ENCODE results near the gene AP1B1.
A peak's percentile ranks its signal among the peaks of the same experiment; 100 is the strongest.
"Not testable (repeated sequence)": the region's sequence is repeated elsewhere in the genome, so short reads cannot be mapped to it uniquely, and the experiment has no call there.

AP1B1 gene

GRCh38 chr22:29375398-29376076, 12.8 kb downstream of the AP1B1 start:
- Histone ChIP-seq H3K27ac (no peak overlapping the region), H3K4me1 (peaks cover 26% of the 10 kb centered on the region), H3K4me3 (no peak overlapping the region), H4K20me1 (peaks cover 83% of the 10 kb centered on the region), H3K9ac (no peak overlapping the region), H3K4me2 (no peak overlapping the region), H3K36me3 (peaks cover 54% of the 10 kb centered on the region), H3K27me3 (no peaks in the 10 kb centered on the region), H3K9me3 (no peaks in the 10 kb centered on the region)
- TF ChIP-seq Cebpa-rat (IDR thresholded peaks at IDR 0.05), result no peak

- peaks cover 50% of the 10 kb centered on the region for H3K36me3 ChIP-seq
- H3K27me3 ChIP-seq, H3K9me3 ChIP-seq, H3K9ac ChIP-seq, H3K27ac ChIP-seq, H3K4me2 ChIP-seq, H3K4me3 ChIP-seq: not testable (repeated sequence)
- H3K4me1 ChIP-seq, result peaks cover 26% of the 10 kb centered on the region
- peaks cover 83% of the 10 kb centered on the region for H4K20me1 ChIP-seq
Measured at GRCh38 chr22:29374806-29375205, 13.6 kb downstream of the AP1B1 start.

GRCh38 chr22:29374401-29374800, 14.0 kb downstream of the AP1B1 start:
- Histone ChIP-seq H3K4me3 (no peak overlapping the region), H3K27ac (no peak overlapping the region), H3K27me3 (no peaks in the 10 kb centered on the region), H3K9me3 (no peaks in the 10 kb centered on the region), H3K4me1 (peaks cover 29% of the 10 kb centered on the region), H3K36me3 (peaks cover 46% of the 10 kb centered on the region), H3K9ac (no peak overlapping the region), H4K20me1 (peaks cover 83% of the 10 kb centered on the region), H3K4me2 (no peak overlapping the region)
- no peak for TF ChIP-seq Cebpa-rat (IDR thresholded peaks at IDR 0.05)

GRCh38 chr22:29370537-29370936, 17.8 kb downstream of the AP1B1 start:
- Histone ChIP-seq H3K36me3 (peaks cover 24% of the 10 kb centered on the region), H4K20me1 (peaks cover 80% of the 10 kb centered on the region), H3K27ac (0 out of 2 replicates have a peak overlapping the region, but pooled peaks have one; percentile 18), H3K4me1 (peaks cover 67% of the 10 kb centered on the region), H3K4me3 (no peak overlapping the region), H3K4me2 (peak overlapping the region; percentile 72), H3K27me3 (no peaks in the 10 kb centered on the region), H3K9ac (peak overlapping the region; percentile 3; the same call in 1 of the 2 replicates), H3K9me3 (no peaks in the 10 kb centered on the region)
- no peak for TF ChIP-seq Cebpa-rat (IDR thresholded peaks at IDR 0.05)

- Histone ChIP-seq H3K9ac (no peak overlapping the region), H3K4me1 (peaks cover 78% of the 10 kb centered on the region), H3K36me3 (peaks cover 13% of the 10 kb centered on the region), H3K27ac (peak overlapping the region; percentile 18; the same call in 1 of the 2 replicates), H4K20me1 (peaks cover 78% of the 10 kb centered on the region), H3K4me2 (peak overlapping the region; percentile 72), H3K9me3 (no peaks in the 10 kb centered on the region), H3K27me3 (no peaks in the 10 kb centered on the region), H3K4me3 (no peak overlapping the region)
- TF ChIP-seq Cebpa-rat (IDR thresholded peaks at IDR 0.05), result no peak
Measured at GRCh38 chr22:29369460-29369859, 18.9 kb downstream of the AP1B1 start.

GRCh38 chr22:29359469-29359868, 28.9 kb downstream of the AP1B1 start:
- no peak overlapping the region for H3K9ac ChIP-seq
- H3K9me3 ChIP-seq, result no peaks in the 10 kb centered on the region
- H4K20me1 ChIP-seq, result peaks cover 72% of the 10 kb centered on the region
- H3K4me3 ChIP-seq, result no peak overlapping the region
- no peak overlapping the region for H3K27ac ChIP-seq
- H3K36me3 ChIP-seq, result peaks cover 63% of the 10 kb centered on the region
- peaks cover 35% of the 10 kb centered on the region for H3K4me1 ChIP-seq
- H3K4me2 ChIP-seq, result no peak overlapping the region
- TF ChIP-seq Cebpa-rat (IDR thresholded peaks at IDR 0.05), result no peak
- no peaks in the 10 kb centered on the region for H3K27me3 ChIP-seq

GRCh38 chr22:29357193-29357890, 31.0 kb downstream of the AP1B1 start:
- not testable (repeated sequence) for H3K9ac ChIP-seq, H3K27ac ChIP-seq, H3K9me3 ChIP-seq, H3K27me3 ChIP-seq, H3K4me2 ChIP-seq, H3K4me3 ChIP-seq
- Histone ChIP-seq H3K36me3 (peaks cover 71% of the 10 kb centered on the region), H4K20me1 (peaks cover 76% of the 10 kb centered on the region), H3K4me1 (peaks cover 41% of the 10 kb centered on the region)

GRCh38 chr22:29353860-29354259, 34.5 kb downstream of the AP1B1 start:
- Histone ChIP-seq H3K4me1 (peaks cover 40% of the 10 kb centered on the region), H3K9ac (peak overlapping the region; percentile 11; the same call in 1 of the 2 replicates), H4K20me1 (peaks cover 63% of the 10 kb centered on the region), H3K4me2 (peak overlapping the region; percentile 87), H3K27ac (no peak overlapping the region), H3K4me3 (0 out of 2 replicates have a peak overlapping the region, but pooled peaks have one; percentile 12), H3K36me3 (peaks cover 88% of the 10 kb centered on the region), H3K27me3 (no peaks in the 10 kb centered on the region), H3K9me3 (no peaks in the 10 kb centered on the region)
- TF ChIP-seq Cebpa-rat (IDR thresholded peaks at IDR 0.05), result no peak

- H3K27me3 ChIP-seq, result no peaks in the 10 kb centered on the region
- peak overlapping the region; percentile 87 for H3K4me2 ChIP-seq
- peak overlapping the region; percentile 22; the same call in 1 of the 2 replicates for H3K9ac ChIP-seq
- H3K4me3 ChIP-seq, result 0 out of 2 replicates have a peak overlapping the region, but pooled peaks have one; percentile 12
- H3K27ac ChIP-seq, result peak overlapping the region; percentile 3; the same call in 1 of the 2 replicates
- no peaks in the 10 kb centered on the region for H3K9me3 ChIP-seq
- H4K20me1 ChIP-seq, result peaks cover 58% of the 10 kb centered on the region
- H3K4me1 ChIP-seq, result peaks cover 40% of the 10 kb centered on the region
- no peak for TF ChIP-seq Cebpa-rat (IDR thresholded peaks at IDR 0.05)
- H3K36me3 ChIP-seq, result peaks cover 88% of the 10 kb centered on the region
Measured at GRCh38 chr22:29353286-29353685, 35.1 kb downstream of the AP1B1 start.

- Histone ChIP-seq H3K9ac (peak overlapping the region; percentile 22; the same call in 1 of the 2 replicates), H3K4me1 (peaks cover 40% of the 10 kb centered on the region), H3K9me3 (no peaks in the 10 kb centered on the region), H3K27me3 (no peaks in the 10 kb centered on the region), H4K20me1 (peaks cover 56% of the 10 kb centered on the region), H3K27ac (peak overlapping the region; percentile 3; the same call in 1 of the 2 replicates), H3K36me3 (peaks cover 88% of the 10 kb centered on the region), H3K4me3 (no peak overlapping the region), H3K4me2 (peak overlapping the region; percentile 87)
- TF ChIP-seq Cebpa-rat (IDR thresholded peaks at IDR 0.05), result no peak
Measured at GRCh38 chr22:29352778-29353177, 35.6 kb downstream of the AP1B1 start.

Data from BLaER1 (cell line).